Coronary artery (tissue), 2 donors: ENCODE measurements around the gene GALNT18.
A peak's percentile ranks its signal among the peaks of the same experiment; 100 is the strongest.

Experiments used
- DNase-seq: peaks from one replicate; pipeline ENCODE4 v3.0.0-alpha.2; 2017; ENCODE audit warnings: low spot score
- H3K27ac ChIP-seq, 2 donors: fragments of 200-600 bp; sonication (generic); one replicate each; pipeline ENCODE4 v1.5.1; 2016 to 2019
- H3K4me3 ChIP-seq: fragments of 200-600 bp; sonication (generic); 2 replicates; pipeline ENCODE4 v1.5.1; 2016; ENCODE audit warnings: mild to moderate bottlenecking, moderate library complexity
- TF ChIP-seq, protein P1 (sequence below): fragments of 200-600 bp; sonication (generic); IDR thresholded peaks from one replicate; pipeline ENCODE4 v1.5.1; 2019; ENCODE audit warnings: antibody characterized with exemption

GALNT18 gene

DNA sequence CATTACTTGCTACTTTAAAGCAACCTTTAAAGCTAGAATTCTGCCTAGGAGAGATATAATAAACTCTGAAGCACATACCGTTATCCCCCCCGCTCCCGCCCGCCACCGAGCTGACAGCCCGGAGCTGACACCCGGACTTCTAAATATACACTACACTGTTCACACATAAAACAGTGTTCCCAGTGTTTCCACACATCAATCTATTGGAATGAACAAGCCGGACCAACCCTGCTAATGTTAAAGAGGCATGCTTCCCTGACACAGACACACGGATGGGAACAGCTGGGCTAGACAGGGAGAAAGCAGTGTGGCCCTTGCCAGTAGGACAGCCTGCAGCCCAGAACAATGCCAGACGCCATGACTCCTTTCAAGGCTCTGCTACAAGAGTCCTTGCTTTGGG lies 160.3 kb downstream of the GALNT18 start:
- Histone ChIP-seq H3K4me3 (peak overlapping the region; percentile 31), H3K27ac (peak overlapping the region in 1 of 2 donors; percentile 61)
- TF ChIP-seq, protein P1, sequence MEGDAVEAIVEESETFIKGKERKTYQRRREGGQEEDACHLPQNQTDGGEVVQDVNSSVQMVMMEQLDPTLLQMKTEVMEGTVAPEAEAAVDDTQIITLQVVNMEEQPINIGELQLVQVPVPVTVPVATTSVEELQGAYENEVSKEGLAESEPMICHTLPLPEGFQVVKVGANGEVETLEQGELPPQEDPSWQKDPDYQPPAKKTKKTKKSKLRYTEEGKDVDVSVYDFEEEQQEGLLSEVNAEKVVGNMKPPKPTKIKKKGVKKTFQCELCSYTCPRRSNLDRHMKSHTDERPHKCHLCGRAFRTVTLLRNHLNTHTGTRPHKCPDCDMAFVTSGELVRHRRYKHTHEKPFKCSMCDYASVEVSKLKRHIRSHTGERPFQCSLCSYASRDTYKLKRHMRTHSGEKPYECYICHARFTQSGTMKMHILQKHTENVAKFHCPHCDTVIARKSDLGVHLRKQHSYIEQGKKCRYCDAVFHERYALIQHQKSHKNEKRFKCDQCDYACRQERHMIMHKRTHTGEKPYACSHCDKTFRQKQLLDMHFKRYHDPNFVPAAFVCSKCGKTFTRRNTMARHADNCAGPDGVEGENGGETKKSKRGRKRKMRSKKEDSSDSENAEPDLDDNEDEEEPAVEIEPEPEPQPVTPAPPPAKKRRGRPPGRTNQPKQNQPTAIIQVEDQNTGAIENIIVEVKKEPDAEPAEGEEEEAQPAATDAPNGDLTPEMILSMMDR, result no peak
- no peak for DNase-seq

DNA sequence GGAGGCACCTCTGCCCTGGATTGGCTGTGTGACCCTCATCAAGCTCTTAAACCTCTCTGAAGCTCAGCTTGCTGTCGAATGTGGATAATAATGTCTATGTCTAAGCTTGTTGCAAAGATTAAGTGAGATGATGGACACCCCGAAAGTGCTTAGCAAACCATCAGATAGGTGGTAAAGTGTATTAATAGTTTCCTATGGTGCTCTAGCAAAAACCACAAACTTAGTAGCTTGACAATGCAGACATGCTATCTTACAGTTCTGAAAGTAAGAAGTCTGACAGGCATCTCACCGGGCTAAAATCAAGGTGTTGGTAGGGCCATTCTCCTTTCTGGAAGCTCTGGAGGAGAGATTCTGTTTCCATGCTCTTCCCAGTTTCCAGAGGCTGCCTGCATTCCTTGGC lies 162.2 kb downstream of the GALNT18 start:
- H3K4me3 ChIP-seq, result no peak overlapping the region
- H3K27ac ChIP-seq, result no peak overlapping the region
- no peak for DNase-seq
- TF ChIP-seq, protein P1, result no peak

DNA sequence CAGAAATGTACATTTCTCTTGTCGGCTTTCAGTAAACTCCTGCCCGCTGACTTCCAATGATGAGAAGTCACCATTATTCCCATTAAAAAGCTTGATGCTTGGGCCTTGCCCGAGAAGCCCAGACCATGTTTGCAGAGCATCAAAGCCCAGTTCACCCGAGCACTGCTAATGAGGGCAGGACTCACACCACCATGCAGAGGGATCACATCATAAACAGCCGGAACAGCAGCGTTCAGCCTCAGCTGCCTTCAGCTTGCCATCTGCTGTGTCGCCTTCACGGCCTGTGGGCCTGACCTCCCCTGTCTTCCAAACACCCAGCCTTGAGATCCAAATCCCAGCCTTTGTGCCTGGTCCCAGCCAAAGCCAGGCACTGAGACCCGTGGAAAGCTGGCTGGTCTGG lies 163.3 kb downstream of the GALNT18 start:
- no peak overlapping the region for H3K27ac ChIP-seq
- DNase-seq, result no peak
- TF ChIP-seq, protein P1, result no peak
- H3K4me3 ChIP-seq, result no peak overlapping the region

DNA sequence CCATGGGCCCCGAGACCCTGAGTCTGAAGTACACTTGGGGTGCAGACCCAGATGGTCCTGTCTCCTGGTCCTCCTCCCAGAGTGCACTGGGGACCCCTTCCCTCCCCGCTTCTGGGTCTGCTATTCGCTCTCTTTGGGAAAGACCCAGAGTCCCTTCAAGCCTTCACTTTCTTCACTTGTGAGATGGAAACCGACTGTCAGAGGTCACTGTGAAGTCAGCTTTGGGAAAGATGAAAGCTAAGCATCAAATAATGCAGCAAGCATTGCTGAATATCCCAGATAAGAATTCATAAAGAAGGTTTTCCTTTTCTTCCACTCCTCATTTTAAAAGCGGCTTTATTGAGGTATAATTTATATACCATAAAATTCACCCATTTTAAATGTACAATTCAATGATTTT lies 163.8 kb downstream of the GALNT18 start:
- no peak overlapping the region for H3K27ac ChIP-seq

DNA sequence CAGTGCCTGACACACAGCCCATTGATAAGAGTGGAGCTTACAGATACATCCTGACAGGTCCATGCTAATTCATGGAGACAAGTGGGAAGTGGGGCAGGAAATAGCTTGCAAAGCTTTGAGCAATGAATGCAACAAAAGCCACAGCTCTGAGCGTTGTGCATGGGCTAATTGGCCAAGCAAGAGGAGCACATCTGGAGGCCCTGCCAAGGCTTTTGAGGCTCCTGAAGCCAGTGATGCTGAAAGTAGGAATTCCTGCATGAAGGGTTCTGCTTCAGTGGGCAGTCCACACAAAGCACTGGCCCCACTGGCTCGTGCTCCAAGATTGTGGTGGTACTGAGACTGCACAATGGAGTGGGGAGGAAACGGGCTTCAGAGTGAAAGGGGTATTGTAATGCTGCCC lies 164.9 kb downstream of the GALNT18 start:
- H3K27ac ChIP-seq, result no peak overlapping the region
- DNase-seq, result no peak
- no peak overlapping the region for H3K4me3 ChIP-seq
- TF ChIP-seq, protein P1, result no peak

More for the DNA sequence above, 163.8 kb downstream of the GALNT18 start:
- no peak for DNase-seq
- TF ChIP-seq, protein P1, result no peak
- no peak overlapping the region for H3K4me3 ChIP-seq

DNA sequence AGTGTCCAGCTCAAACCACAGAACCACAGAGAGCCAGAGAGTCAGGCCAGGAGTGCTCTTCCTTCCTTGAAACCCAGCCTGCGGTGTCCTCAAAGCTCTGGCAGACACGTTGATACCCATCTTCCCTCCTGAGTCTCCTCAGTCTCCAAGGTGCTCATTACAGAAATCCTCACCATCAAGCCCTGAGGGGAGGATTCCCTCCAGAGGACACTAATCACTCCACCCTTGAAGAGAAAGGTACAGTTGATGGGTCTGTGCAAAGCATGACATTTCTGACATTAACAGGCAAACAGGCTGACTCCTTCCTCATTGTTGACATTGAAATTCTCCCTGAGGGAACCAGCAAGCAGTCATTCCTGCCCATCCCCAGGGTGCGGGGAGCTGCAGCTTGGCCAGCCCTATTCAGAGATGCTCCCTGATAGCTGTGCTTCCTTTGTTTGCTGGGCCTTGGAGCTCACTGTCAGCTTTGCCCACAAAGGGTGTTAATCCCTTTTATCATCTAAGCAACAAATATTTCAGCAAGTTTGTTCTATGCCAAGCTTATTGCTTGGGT lies 167.1 kb downstream of the GALNT18 start:
- Histone ChIP-seq H3K27ac (no peak overlapping the region), H3K4me3 (no peak overlapping the region)
- DNase-seq, result no peak
- TF ChIP-seq, protein P1, result no peak

DNA sequence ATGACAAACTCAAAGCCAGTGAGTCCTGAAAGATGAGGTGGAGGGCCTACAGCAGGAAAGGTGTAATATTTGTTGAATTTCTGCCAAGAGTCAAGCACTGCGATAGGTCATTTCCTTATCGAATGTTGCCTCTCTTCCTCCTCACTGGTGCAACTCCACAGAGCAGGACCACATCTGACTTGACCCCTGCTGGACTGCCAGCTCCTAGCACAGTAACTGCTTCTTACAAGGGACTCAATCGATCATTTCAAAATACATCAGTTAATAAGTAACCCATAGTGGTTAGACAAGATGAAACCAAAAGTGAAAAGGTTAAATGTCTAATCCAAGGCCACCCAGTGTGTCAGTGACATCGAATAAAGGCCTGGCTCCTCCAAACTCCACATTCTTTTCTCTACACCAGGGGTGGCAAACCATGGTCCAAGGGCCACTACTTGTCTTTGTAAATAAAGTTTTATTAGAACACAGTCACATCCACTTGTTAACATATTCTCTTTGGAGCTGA lies 170.3 kb downstream of the GALNT18 start:
- TF ChIP-seq, protein P1, result no peak
- Histone ChIP-seq H3K27ac (peak overlapping the region; percentile 43 to 80), H3K4me3 (no peak overlapping the region)
- no peak for DNase-seq
